Measurements from ENCODE around the gene HGD.
A peak's percentile ranks its signal among the peaks of the same experiment; 100 is the strongest.
"Not testable (repeated sequence)": the region's sequence is repeated elsewhere in the genome, so short reads cannot be mapped to it uniquely, and the experiment has no call there.

Gene HGD

DNA sequence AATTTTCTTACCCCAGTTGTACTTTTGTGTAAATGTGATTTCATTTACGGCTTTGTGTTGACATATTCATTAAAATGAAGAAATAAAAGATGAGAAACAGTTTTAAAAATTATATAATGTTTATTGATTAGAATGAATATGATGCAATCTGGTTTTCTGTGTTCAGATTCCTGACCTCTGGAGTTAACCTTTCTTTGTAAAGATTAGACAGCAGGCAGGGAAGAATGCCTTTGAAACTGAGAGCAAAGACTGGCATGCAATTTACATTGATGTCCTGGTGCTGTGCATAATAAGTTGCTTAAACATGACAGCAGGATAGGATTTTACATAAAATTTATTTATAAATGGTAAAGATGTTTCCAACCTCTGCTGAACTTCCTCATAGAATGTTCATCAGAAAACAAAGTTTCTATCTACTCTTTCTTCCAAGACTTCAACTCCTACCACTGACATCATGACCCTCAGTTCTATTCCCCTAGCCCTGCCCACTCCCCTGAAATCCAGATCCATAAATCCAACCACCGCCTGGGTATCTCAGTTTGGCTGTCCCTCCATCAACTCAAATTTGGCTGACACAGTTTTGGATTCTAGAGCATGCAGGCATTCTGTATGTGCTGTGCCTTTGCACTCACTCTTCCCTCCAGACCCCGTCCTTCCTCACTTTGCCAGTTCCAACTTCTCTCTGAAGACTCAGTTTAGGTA is 1.7 kb downstream of the HGD start:
- DNase-seq (ENCODE audit: low spot score), result no peak

DNA sequence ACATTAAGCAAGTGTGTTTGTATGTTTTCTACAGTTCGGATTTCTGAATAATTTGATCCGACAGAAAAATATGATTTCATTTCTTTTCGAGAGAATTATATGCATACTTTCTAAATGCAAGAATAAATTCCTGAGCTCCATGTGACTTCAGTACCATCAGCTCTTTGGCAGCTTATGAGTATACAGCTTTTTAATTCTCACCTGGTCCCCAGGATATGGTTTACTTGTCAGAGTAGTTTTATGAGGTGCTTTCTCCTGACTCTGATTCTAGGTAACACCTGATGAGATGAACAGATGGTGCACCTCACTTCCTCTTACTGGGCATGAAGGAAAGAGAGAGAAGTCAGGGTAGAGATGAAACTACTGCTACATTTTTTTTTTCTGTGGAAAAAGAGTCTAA is 3.1 kb downstream of the HGD start:
- DNase-seq (ENCODE audit: low spot score), result no peak

DNA sequence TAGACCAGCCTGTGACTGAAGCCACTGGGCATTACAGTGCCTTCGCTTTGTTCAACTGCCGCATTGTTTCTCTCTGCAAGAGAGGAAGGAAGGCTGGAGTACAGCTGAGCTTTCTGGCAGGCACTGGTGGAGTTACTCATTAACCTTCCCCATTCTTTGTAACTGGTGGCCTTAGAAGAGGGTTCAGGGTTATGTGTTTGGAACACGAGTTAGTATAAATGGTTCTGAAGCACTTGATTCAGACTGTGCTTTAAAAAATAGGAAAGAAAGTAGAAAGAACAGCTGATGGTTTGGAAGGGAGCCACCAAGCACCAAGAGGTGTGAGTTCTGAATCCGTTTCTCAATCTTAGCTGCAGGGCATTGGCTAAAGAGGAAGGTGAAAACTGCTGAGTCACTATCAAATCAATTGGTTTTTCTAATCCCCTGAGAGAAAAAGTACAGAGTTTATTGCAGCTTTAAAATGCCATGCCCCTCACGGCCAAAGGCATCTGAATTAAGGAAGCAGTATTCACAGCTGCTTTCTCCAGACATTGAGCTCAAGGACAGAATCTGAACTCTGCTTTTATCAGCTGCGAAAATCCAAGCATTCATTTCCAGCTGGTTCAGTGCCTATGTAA is 3.6 kb downstream of the HGD start:
- peak; percentile 58 for DNase-seq (ENCODE audit: low spot score)

DNA sequence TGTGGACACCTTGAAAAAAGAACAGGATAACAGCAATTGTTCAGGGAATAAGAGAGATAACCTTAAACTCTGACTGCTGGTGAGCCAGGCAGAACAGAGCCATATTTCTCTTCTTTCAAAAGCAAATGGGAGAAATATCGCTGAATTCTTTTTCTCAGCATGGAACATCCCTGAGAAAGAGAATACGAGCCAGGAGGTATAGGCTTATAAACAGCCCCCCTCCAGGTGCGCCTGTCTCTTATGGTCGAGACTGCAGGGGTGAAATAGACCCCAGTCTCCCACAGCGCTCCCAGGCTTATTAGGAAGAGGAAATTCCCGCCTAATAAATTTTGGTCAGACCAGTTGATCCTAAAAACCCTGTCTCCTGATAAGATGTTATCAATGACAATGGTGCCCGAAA is 4.8 kb downstream of the HGD start:
- DNase-seq (ENCODE audit: low spot score), result not testable (repeated sequence)

DNA sequence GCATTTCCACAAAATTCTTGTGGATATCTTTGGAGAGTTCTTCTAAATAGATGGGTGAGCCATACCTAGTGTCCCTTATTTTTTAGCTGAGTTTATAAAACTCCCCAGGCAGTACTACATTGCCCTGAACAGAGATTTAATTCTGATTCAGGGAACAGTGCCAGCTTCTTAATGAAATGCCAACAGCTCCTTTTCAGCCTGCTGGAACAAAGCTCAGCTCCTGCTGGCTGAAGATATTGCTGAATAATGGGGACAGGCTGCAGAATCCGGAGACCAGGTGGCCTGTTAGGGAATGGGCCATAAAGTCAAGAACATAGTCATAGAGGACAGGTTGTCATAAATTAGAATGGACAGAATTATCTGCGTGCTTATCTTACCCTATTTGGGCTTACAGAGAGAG is 8.9 kb downstream of the HGD start:
- DNase-seq (ENCODE audit: low spot score), result no peak

DNA sequence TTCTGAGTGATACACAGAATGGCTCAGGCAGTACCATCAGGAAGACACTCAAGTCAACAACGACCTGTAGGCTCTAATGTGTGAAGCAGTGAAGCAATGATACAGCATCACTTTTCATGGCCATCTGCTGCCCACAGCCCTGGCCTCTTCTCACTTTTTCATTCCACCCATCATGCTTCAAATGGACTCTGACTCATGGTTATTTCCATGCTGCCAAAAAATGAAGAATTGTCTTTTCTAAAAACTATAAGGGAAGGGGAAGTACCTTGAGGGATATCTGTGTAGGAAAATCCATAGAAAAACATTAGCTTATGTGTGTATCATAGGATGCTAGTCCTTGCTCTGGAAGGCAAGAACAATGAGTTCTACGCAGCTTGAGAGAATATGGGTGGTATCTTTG is 11.5 kb downstream of the HGD start:
- no peak for DNase-seq (ENCODE audit: low spot score)

DNA sequence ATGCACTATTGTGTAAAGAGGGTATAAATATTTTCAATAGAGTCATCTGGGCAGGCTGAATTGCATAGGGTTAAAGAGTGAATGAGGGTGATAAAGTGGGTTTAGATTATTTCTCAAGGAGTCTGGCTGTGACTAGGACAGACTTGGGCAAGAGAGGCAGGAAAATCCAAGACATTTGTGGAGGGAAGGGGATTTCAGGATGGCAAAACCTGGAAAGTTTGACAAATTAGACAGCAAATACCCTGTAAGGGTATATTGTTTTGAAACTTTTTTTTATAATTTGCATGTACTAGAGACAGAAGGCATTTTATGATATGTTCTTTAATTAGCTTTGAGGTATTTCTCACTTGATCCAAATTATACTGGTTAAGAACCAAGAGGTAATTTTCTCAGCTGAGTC is 17.1 kb downstream of the HGD start:
- no peak for DNase-seq (ENCODE audit: low spot score)

DNA sequence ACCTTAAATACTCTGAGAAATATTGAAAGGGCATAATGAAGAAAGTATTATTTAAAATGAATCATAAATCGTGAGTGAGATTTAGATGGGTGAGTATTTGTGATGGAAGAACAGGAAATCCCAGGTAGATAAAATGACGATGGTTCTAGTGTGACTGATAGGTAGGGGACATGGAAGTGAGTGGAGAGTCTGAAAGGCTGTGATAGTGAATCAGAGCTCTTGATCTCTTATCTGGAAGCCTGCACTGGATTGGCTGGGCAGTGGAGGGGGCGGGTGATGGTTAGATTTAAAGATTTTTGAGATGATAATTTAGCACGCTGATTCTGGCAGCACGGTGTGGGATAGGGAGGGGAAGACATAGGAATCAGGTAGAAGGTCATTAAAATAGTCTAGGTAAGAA is 20.1 kb downstream of the HGD start:
- no peak for DNase-seq (ENCODE audit: low spot score)

DNA sequence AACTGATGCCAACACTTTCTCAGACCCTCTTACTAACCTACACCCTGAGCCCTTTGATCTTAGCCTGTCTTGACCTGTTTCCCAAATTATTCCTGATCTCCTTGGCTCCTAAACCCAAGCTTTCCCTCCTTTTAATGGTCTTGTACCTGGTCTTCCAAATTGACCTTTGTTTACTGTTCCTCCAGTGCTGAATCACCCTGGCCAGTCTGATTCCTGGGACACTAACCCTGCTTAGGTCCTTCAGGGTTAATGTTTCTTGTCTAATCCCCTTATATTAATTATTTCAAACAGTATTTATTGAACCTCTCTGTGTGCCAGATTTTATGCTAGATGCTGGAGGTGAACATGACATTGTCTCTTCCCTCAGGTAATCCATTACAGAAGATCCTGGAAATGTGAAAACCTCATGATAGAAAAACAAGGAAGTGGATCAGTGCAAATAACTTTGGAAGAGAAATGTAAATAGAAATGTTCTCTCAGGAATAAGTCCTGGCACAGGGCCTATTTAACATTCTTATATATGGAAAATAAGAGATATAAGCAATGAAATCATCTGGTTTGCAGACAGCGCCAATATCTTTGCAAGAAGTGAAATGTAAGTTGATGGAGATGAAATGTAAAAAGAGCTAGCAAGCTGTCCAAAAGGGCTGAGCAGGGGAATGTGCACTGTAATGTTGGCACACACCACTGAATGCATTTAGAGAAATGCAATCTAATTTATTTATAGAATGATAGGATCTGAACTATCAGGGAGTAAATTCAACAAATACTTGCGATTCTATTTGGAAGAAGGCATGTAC is 20.7 kb downstream of the HGD start:
- no peak for DNase-seq (ENCODE audit: low spot score)

DNA sequence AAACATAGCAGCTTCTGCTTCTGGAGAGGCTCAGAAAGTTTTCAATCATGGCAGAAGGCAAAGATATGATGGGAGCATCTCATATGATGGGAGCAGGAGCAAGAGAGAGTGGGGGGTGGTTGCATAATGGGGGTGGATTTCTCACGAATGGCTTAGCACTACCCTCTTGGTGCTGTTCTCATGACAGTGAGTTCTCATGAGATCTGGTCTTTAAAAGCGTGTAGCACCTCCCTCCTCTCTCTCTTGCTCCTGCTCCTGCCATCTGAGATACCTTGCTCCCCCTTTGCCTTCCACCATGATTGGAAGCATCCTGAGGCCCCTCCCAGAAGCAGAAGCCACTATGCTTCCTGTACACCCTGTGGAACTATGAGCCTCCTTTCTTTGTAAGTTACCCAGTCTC is 22.2 kb downstream of the HGD start:
- DNase-seq (ENCODE audit: low spot score), result no peak

DNA sequence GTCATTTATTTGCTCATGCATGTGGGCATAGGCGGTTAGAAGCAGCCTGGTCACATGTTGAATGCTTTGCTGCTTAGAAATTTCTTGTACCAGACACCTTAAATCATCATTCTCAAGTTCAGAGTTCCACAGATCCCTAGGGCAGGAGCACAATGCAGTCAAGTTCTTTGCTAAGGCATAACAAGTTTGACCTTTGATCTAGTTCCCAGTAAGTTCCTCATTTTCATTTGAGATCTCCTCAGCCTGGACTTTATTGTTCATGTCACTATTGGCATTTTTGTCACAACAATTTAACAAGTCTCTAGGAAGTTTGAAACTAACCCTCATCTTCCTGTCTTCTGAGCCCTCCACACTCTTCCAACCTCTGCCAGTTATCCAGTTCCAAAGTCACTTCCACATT is 22.8 kb downstream of the HGD start:
- DNase-seq (ENCODE audit: low spot score), result no peak

DNA sequence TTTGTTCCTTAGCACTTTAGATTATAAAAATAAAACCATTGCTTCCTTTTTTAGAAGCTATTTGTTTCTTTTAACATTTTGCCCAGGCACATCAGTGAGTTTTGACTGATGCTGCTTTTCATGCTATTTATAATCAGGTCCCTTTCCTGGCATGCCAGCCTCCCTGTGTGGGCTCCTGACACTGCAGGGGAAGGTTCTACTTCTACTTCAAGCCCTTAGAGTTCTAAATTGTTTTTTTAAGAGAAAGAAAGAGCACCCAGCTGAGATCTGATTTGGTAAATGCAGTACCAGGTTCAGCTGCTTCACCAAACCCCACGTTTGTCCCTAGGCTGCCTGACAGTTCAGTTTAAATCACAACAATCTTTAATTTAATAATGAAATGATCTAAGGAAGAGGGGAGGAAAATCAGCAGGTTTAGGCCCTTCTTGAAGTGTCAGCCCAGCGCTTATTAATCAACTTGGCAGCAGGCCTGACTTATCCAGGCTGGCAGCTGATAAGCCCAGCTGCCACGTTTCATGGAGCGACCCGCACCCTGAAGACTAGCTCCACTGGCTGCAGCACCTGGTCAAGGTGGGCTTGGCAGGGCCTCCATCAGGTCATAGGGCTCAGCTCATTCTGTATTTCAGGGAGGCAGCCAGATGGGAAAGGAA is 29.0 kb downstream of the HGD start:
- no peak for DNase-seq (ENCODE audit: low spot score)

DNA sequence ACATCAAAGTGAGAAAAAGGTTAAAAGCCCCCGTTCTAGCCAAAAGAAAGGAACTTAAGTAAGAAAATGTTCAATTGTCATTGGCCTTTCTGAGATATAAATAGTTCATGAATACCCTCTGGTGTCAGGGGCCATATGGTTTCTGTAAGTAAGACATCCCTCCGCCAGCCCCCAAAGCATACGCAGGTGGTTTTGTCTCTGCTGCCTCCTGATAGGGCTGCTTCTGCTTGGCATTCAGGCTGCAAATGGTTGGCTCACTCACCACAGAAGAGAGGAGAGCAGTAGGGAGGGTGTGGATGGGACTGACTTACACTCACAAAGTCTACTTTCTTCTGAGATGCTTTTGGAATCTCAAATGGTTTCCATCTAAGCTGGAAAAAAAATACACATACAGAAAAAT is 29.8 kb downstream of the HGD start:
- DNase-seq (ENCODE audit: low spot score), result no peak

DNA sequence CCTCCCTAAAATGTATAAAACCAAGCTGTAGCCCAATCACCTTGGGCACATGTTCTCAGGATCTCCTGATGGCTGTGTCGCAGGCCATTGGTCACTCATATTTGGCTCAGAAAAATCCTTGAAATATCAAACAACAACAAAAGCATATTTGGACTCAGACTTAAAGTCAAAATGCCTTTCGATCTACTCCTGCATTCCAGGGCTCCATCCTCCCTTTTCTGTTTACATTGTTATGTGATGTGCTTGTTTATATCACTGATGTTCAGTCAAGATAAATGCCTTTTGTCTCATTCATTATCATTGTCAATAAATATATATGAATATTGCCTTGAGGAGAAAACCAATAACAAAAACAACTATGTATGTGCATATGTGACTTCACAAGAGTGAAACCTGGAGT is 31.7 kb downstream of the HGD start:
- no peak for DNase-seq (ENCODE audit: low spot score)

DNA sequence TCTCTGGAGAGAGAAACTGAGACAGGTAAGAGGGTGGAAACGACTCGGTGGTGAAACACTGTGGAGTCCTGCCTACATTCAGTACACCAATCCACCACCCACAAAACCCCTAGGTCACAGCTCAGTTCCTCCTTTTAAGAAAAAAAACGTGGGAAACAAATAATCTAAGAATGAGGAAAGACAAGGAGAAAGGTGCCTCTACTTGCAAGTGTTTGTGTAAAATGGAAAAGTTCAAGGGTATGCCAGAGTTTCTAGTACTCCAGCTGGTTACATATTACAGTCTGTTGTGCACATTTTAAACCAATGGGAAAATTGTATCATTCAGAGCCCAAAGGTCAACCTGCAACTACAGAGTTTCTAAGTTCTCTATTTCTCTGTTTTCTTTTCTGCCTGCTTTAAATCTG is 32.2 kb downstream of the HGD start:
- no peak for DNase-seq (ENCODE audit: low spot score)

DNA sequence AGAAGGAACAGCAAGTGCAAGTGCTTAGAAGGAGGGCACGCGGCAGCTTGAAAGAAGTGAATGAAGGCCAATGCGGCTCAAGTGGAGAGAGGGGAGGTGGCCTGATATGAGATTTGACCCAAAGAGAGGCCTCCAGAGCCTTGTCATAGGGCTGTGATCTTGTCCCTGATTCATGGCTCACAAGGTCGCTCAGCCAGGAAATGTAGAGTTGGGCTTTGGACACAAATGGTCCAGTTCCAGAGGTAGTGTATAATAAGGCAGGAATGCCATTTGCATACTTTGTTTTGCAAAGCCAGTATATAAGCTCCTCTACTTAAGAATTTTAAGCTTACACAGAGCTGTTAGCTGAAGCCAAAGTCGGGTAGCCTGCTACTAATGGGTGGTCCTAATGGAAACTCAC is 33.7 kb downstream of the HGD start:
- DNase-seq (ENCODE audit: low spot score), result no peak

DNA sequence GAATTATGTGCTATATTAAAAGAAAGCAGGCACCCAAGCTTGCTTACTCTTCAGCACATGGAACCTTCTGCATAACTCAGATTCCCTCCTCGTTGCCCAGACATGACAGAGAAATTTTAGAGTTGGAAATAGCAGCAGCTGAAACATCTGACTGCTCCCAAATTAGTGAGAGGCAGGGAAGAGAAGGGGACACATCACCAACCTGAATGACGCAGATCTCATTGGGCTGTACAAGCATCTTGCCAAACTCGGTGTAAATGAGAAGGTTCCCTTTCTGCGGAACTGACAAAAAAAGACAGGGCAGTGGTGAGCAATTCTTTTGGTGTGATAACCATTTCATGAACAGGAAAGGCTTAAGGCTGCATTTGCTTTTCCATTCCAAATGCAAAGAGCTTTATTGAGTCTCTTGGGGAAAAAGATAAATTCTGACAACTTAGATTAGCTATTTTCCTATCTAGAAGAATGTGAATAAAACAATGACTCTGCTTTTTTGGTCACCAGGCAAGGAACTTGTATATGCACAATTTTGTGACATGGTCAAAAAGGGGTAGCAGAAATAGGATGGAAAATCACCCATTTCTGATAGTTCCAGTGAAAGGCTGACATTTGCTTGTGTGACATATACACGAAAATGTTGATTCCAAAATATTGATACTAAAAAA is 35.1 kb downstream of the HGD start:
- DNase-seq (ENCODE audit: low spot score), result no peak

DNA sequence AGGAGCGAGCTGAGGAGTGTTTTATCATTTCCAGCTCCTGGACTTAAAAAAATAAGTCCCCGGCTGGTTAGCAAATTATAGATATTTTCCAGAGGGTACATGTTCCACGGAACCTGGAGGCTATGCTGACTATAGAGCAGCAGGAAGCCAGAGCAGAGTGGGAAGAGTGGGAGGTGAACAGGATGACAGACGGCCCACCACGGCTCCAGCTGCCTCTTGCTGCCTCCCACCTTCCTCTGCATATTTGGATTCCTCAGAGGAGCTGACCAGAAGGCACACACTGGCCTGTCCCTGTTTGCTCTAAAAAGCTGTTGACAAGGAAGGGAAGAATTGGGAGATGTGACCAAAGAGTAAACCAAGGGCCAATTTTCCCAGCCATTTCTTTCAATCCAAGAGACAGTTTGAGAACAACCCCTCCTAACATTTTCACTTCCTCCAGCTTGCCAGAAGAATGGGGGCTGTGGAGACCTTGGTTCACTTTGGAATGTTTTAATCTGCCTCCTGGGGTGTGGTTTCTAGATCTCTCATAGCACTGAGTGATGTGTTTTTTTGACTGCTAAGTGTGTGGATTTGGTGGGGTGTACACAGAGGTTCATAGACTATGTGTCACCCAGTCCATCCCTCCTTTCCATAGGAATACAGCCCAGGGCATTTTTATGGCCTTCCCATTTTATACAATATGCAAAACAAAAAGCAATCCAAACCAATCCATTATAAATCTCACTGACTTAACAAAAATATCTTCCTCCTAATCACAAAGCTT is 36.8 kb downstream of the HGD start:
- DNase-seq (ENCODE audit: low spot score), result no peak

DNA sequence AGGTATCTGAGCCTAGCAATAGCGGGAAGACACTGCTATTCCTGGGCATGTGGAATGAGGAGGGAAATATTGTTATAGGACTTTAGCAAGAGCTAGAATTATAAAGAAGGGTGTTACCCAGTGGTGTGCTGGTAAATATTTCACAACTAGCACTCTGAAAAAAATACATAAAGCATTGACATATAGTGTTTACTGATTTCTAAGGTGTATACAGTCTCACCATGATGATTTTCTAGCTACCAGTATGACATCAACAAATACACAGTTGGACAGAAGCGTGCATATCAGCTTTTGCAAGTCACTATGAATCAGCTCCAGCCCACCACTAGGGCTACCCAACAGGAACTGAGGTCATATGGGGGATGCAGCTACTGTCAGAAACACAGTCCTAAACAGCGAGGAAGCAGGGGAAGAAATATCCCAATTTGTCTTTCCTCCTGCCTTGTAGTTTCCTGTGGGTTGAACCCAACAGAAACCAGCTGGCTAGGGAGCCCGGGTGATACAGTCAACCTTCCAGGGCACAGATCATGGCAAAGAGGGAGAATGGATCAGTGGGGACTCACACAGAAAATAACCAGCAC is 39.6 kb downstream of the HGD start:
- no peak for DNase-seq (ENCODE audit: low spot score)

DNA sequence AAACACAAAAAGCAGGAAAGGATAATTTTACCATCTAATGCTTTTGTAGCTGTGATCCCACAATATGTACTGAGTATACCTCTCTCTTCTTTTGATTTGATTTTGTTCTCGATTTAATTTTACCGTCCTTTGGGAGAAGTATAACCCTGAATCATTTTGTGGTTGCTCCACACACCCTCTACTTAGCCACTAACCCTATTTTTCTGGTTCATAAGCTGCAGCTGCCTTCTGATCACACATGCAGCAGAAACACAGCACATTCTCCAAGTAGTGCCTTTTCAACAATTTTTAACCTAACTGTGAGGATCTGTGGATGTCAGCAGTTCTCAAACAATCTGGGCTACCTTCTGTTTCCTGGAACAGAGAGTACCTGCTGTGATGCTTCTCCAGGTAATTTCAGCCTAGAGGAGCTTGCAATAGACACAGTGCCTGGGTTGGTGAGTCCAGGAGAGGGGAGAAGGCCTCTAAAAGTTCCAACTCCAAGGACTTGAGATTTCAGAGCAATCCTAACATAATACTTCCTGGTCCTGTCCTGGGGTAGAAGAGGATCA is 40.3 kb downstream of the HGD start:
- DNase-seq (ENCODE audit: low spot score), result no peak

DNA sequence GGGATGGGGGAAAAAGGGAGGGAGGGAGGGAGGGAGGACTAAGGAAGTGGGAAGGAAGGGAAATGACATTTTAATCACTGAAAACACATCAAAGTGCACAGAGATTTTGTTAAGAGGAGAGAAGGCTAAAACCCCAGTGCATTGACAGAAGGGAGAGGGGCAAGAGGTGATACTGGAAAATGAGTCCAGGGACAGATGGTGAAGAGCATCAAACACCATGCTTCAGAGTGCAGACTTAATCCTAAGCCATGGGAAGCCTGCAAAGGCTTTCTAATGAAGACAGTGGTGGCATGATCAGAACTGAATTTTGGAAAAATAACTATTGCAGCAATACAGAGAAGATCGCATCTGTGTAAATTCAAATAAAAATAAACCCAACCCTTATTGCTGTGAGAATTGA is 41.8 kb downstream of the HGD start:
- DNase-seq (ENCODE audit: low spot score), result no peak

All from HuH-7 (cell line).